Panc1 (cell line): ENCODE data around the gene MYL12A.

Experiments used
- POLR2AphosphoS5 ChIP-seq: IDR thresholded peaks from 2 replicates; pipeline ENCODE4 v1.6.1; 2012; ENCODE audit warnings: mild to moderate bottlenecking, low read depth, low read length, moderate library complexity
- SIN3A ChIP-seq: IDR thresholded peaks from 2 replicates; pipeline ENCODE4 v1.6.1; 2012; ENCODE audit warnings: low read depth, mild to moderate bottlenecking, low read length, moderate library complexity, borderline replicate concordance; ENCODE audit not compliant: insufficient read depth
- TCF7L2 ChIP-seq: IDR thresholded peaks from 2 replicates; pipeline ENCODE4 v1.6.1; 2011; ENCODE audit warnings: mild to moderate bottlenecking, low read depth, low read length, inconsistent platforms
- TF ChIP-seq, protein P1 (sequence below): fragments of 450-650 bp; IDR thresholded peaks from 2 replicates; pipeline ENCODE4 v1.5.1; 2017; ENCODE audit warnings: mild to moderate bottlenecking

DNA sequence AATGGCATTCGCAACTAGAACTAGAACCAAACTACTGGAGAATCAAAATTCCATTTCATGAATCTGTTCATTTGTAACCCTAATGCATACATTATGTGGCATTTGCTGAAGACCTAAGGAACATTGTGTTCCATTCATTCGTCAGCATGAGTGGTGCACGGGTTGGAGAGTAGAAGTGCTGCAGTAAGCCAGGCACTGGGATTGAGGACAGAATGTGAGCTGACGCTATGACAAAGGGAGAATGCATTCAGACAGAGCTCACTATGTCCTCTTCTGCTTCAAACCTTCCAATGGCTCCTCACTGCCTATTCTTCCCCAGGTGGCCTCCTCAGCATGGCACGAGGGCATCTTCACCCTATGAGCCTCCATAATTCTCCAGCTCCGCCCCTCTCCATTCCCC, 21.6 kb upstream of the MYL12A start:
- TF ChIP-seq, protein P1, sequence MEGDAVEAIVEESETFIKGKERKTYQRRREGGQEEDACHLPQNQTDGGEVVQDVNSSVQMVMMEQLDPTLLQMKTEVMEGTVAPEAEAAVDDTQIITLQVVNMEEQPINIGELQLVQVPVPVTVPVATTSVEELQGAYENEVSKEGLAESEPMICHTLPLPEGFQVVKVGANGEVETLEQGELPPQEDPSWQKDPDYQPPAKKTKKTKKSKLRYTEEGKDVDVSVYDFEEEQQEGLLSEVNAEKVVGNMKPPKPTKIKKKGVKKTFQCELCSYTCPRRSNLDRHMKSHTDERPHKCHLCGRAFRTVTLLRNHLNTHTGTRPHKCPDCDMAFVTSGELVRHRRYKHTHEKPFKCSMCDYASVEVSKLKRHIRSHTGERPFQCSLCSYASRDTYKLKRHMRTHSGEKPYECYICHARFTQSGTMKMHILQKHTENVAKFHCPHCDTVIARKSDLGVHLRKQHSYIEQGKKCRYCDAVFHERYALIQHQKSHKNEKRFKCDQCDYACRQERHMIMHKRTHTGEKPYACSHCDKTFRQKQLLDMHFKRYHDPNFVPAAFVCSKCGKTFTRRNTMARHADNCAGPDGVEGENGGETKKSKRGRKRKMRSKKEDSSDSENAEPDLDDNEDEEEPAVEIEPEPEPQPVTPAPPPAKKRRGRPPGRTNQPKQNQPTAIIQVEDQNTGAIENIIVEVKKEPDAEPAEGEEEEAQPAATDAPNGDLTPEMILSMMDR: no peak
- TF ChIP-seq POLR2AphosphoS5: no peak
- TF ChIP-seq TCF7L2: no peak
- no peak for TF ChIP-seq SIN3A
